OCI-LY1 (cell line): ENCODE measurements around the gene MPP1.

Experiments used
- H2AFZ ChIP-seq: fragments of 200-600 bp; sonication (generic), shearing (Covaris generic); 2 replicates; pipeline ENCODE4 v1.6.0; 2014; ENCODE audit warnings: antibody characterized with exemption, mild to moderate bottlenecking, low read length
- H3F3A ChIP-seq: fragments of 200-600 bp; sonication (generic), shearing (Covaris generic); 2 replicates; pipeline ENCODE4 v1.6.0; 2014; ENCODE audit warnings: mild to moderate bottlenecking, antibody characterized with exemption, low read length, moderate library complexity; ENCODE audit not compliant: insufficient read depth
- H3K27ac ChIP-seq: fragments of 200-600 bp; sonication (generic); 2 replicates; pipeline ENCODE4 v1.5.1; 2014; ENCODE audit warnings: low read length, mixed run types, mild to moderate bottlenecking, low read depth; ENCODE audit not compliant: poor library complexity, severe bottlenecking
- H3K27me3 ChIP-seq: fragments of 200-600 bp; sonication (generic); 2 replicates; pipeline ENCODE4 v1.6.0; 2014; ENCODE audit warnings: antibody characterized with exemption, mild to moderate bottlenecking, low read length, moderate library complexity; ENCODE audit not compliant: insufficient read depth
- H3K36me3 ChIP-seq: fragments of 200-600 bp; sonication (generic); 2 replicates; pipeline ENCODE4 v1.6.1; 2014; ENCODE audit warnings: mild to moderate bottlenecking, antibody characterized with exemption, low read length, moderate library complexity, mixed read lengths; ENCODE audit not compliant: insufficient read depth
- H3K4me1 ChIP-seq: fragments of 200-600 bp; sonication (generic); 2 replicates; pipeline ENCODE4 v1.5.1; 2014; ENCODE audit warnings: mild to moderate bottlenecking, low read length, moderate library complexity; ENCODE audit not compliant: insufficient read depth, severe bottlenecking
- H3K4me2 ChIP-seq: fragments of 200-600 bp; sonication (generic), shearing (Covaris generic); 2 replicates; pipeline ENCODE4 v1.6.1; 2014; ENCODE audit warnings: low read length
- H3K4me3 ChIP-seq: fragments of 200-600 bp; sonication (generic); 2 replicates; pipeline ENCODE4 v1.5.1; 2014; ENCODE audit warnings: low read length, low read depth, mild to moderate bottlenecking, mixed read lengths; ENCODE audit not compliant: poor library complexity, severe bottlenecking
- H3K79me2 ChIP-seq: fragments of 200-600 bp; shearing (Covaris generic); 2 replicates; pipeline ENCODE4 v1.6.1; 2016; ENCODE audit warnings: mixed run types, low read length, mixed read lengths; ENCODE audit not compliant: insufficient read depth
- H3K9ac ChIP-seq: fragments of 200-600 bp; sonication (generic), shearing (Covaris generic); 2 replicates; pipeline ENCODE4 v1.6.1; 2014; ENCODE audit warnings: mild to moderate bottlenecking, low read length, mixed read lengths
- H3K9me2 ChIP-seq: fragments of 200-600 bp; sonication (generic), shearing (Covaris generic); 2 replicates; pipeline ENCODE4 v1.6.1; 2014; ENCODE audit warnings: low read depth, mild to moderate bottlenecking, low read length, mixed read lengths
- H3K9me3 ChIP-seq: fragments of 200-600 bp; shearing (Covaris generic); 2 replicates; pipeline ENCODE4 v1.6.1; 2014; ENCODE audit warnings: low read length, mixed read lengths
- H4K20me1 ChIP-seq: fragments of 200-600 bp; sonication (generic), shearing (Covaris generic); 2 replicates; pipeline ENCODE4 v1.6.0; 2016; ENCODE audit warnings: mild to moderate bottlenecking, low read length; ENCODE audit not compliant: insufficient read depth
- CTCF ChIP-seq: fragments of 200-600 bp; sonication (generic), shearing (Covaris generic); IDR thresholded peaks from 2 replicates; pipeline ENCODE4 v1.5.1; 2017; ENCODE audit warnings: mild to moderate bottlenecking, antibody characterized with exemption, low read length, moderate library complexity, mixed read lengths
- EZH2 ChIP-seq: fragments of 200-600 bp; sonication (generic), shearing (Covaris generic); IDR thresholded peaks from 2 replicates; pipeline ENCODE4 v1.8.0; 2017; ENCODE audit warnings: borderline replicate concordance, mixed run types, mild to moderate bottlenecking, antibody characterized with exemption, low read length, moderate library complexity, mixed read lengths

Gene MPP1

GRCh38 chrX:154779261-154779660 lies 26.0 kb downstream of the MPP1 start:
- Histone ChIP-seq H3K9me3 (no peaks in the 10 kb centered on the region), H4K20me1 (no peaks in the 10 kb centered on the region), H3K9ac (no peak overlapping the region), H3K36me3 (peaks cover 48% of the 10 kb centered on the region), H3K4me2 (no peak overlapping the region), H2AFZ (no peak overlapping the region), H3K27ac (no peak overlapping the region), H3K4me1 (no peaks in the 10 kb centered on the region), H3K27me3 (no peaks in the 10 kb centered on the region), H3K9me2 (no peaks in the 10 kb centered on the region), H3F3A (no peaks in the 10 kb centered on the region), H3K4me3 (no peak overlapping the region), H3K79me2 (no peaks in the 10 kb centered on the region)
- TF ChIP-seq CTCF (no peak), EZH2 (no peak)

GRCh38 chrX:154776753-154777152 lies 28.5 kb downstream of the MPP1 start:
- Histone ChIP-seq H3K4me1 (no peaks in the 10 kb centered on the region), H2AFZ (no peak overlapping the region), H3K4me2 (no peak overlapping the region), H3K4me3 (no peak overlapping the region), H4K20me1 (no peaks in the 10 kb centered on the region), H3K9me3 (no peaks in the 10 kb centered on the region), H3K9me2 (no peaks in the 10 kb centered on the region), H3K27me3 (no peaks in the 10 kb centered on the region), H3K9ac (no peak overlapping the region), H3F3A (no peaks in the 10 kb centered on the region), H3K27ac (no peak overlapping the region), H3K36me3 (peaks cover 67% of the 10 kb centered on the region), H3K79me2 (no peaks in the 10 kb centered on the region)
- TF ChIP-seq EZH2, result no peak
- no peak for TF ChIP-seq CTCF

- no peaks in the 10 kb centered on the region for H4K20me1 ChIP-seq
- H3K4me2 ChIP-seq, result no peak overlapping the region
- H3K9me2 ChIP-seq, result no peaks in the 10 kb centered on the region
- no peak overlapping the region for H3K9ac ChIP-seq
- peaks cover 78% of the 10 kb centered on the region for H3K36me3 ChIP-seq
- no peak for TF ChIP-seq EZH2
- no peak for TF ChIP-seq CTCF
- no peaks in the 10 kb centered on the region for H3K79me2 ChIP-seq
- H3K4me1 ChIP-seq, result no peaks in the 10 kb centered on the region
- no peak overlapping the region for H2AFZ ChIP-seq
- H3F3A ChIP-seq, result no peaks in the 10 kb centered on the region
- H3K9me3 ChIP-seq, result no peaks in the 10 kb centered on the region
- no peak overlapping the region for H3K4me3 ChIP-seq
- H3K27me3 ChIP-seq, result no peaks in the 10 kb centered on the region
- no peak overlapping the region for H3K27ac ChIP-seq
These were observed 29.6 kb downstream of the MPP1 start for GRCh38 chrX:154775419-154776349.
